ENCODE measurements around the gene LBX1. TPM values are rescaled to one million over a fixed set of nuclear protein-coding genes. Genes with fewer than 3 reads are reported as not detected.

Gene LBX1
- total RNA-seq, 2 donors from 2014 or later, result not detected

DNA sequence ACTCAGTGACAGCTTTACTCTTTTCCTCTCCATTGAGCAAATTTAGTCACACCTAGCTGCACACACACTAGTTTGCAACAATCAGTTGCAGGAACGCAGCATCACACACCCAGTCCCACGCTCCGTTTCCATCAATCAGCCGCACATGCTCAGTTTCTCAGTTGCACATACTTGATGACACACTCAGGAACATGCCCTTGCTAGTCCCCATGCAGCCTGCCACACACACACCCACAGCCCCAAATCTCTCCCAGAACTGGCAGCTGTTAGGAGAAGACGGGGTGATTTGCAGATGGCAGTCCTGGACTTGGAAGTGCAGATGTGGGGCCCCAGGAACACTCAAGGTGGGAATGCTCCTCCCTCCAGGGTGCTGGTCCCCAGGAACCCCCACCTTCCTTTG is 7.7 kb downstream of the LBX1 start:
- no peak for TF ChIP-seq CTCF (conservative IDR thresholded peaks at IDR 0.05)
- no peaks in the 10 kb centered on the region for H3K9me3 ChIP-seq (ENCODE audit: control insufficient read depth, low read length)
- no peak overlapping the region for H3K27ac Mint-ChIP-seq
- no peak overlapping the region for H3K9ac ChIP-seq (ENCODE audit: extremely low read depth, low read length, poor library complexity, severe bottlenecking)
- H3K4me1 ChIP-seq (ENCODE audit: control insufficient read depth, insufficient read depth, low read length), result peaks cover 10% of the 10 kb centered on the region
- no peak overlapping the region for H3K27ac ChIP-seq (ENCODE audit: low read depth, low read length)
- no peak overlapping the region for H3K4me3 Mint-ChIP-seq
- H3K36me3 Mint-ChIP-seq (ENCODE audit: low read depth), result no peaks in the 10 kb centered on the region
- peaks cover 97% of the 10 kb centered on the region for H3K27me3 Mint-ChIP-seq (ENCODE audit: insufficient read depth)
- DNase-seq, result no peak
- no peaks in the 10 kb centered on the region for H3K9me3 Mint-ChIP-seq
- WGBS, 2 experiments (ENCODE audit: insufficient coverage in 1 of 2, insufficient read length in 1 of 2), result 42 to 46% methylated on average over 4 to 5 of the region's 5 CpGs
- peaks cover 100% of the 10 kb centered on the region for H3K27me3 ChIP-seq (ENCODE audit: control insufficient read depth, insufficient read depth, low read length, poor library complexity, severe bottlenecking)
- no peaks in the 10 kb centered on the region for H3K36me3 ChIP-seq (ENCODE audit: control insufficient read depth, insufficient read depth, low read length)
- H3K4me1 Mint-ChIP-seq, result peaks cover 7% of the 10 kb centered on the region
- H3K4me3 ChIP-seq (ENCODE audit: low read length), result no peak overlapping the region

DNA sequence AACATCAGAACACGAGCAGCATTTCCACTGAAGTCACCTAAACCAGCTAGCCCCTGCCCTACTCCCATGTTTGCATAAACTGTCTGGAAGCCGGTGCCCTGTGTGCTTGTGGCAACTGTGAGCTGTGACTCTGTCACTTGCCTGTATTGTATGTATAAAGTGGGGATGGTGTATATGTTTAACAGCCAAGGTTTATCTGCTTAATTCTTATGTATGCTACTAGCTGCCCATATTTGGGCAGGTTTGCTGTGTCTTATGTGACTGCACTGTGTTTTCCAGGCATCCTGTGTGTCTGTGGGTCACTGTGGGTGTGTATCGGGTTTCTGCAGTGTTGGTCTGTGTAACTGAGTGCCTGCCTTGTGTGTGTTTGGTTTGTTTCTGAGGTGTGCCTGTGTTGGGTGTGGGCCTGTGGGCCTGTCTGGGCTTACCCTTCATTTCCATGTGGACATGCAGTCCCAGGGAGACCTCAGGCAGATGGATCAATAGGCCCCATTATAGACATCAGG is 9.3 kb downstream of the LBX1 start:
- Histone ChIP-seq H3K4me3 (ENCODE audit: low read length) (no peak overlapping the region), H3K4me1 (ENCODE audit: control insufficient read depth, insufficient read depth, low read length) (peaks cover 14% of the 10 kb centered on the region), H3K27ac (ENCODE audit: low read depth, low read length) (no peak overlapping the region), H3K36me3 (ENCODE audit: control insufficient read depth, insufficient read depth, low read length) (no peaks in the 10 kb centered on the region), H3K9me3 (ENCODE audit: control insufficient read depth, low read length) (no peaks in the 10 kb centered on the region), H3K9ac (ENCODE audit: extremely low read depth, low read length, poor library complexity, severe bottlenecking) (no peak overlapping the region), H3K27me3 (ENCODE audit: control insufficient read depth, insufficient read depth, low read length, poor library complexity, severe bottlenecking) (peaks cover 100% of the 10 kb centered on the region)
- Mint-ChIP-seq H3K9me3 (no peaks in the 10 kb centered on the region), H3K27ac (no peak overlapping the region), H3K4me3 (no peak overlapping the region), H3K27me3 (ENCODE audit: insufficient read depth) (peaks cover 97% of the 10 kb centered on the region), H3K36me3 (ENCODE audit: low read depth) (no peaks in the 10 kb centered on the region), H3K4me1 (peaks cover 6% of the 10 kb centered on the region)
- no peak for TF ChIP-seq CTCF (conservative IDR thresholded peaks at IDR 0.05)
- no peak for DNase-seq
- WGBS, 2 experiments (ENCODE audit: insufficient coverage in 1 of 2, insufficient read length in 1 of 2), result 43 to 60% methylated on average over 1 to 3 of the region's 3 CpGs

DNA sequence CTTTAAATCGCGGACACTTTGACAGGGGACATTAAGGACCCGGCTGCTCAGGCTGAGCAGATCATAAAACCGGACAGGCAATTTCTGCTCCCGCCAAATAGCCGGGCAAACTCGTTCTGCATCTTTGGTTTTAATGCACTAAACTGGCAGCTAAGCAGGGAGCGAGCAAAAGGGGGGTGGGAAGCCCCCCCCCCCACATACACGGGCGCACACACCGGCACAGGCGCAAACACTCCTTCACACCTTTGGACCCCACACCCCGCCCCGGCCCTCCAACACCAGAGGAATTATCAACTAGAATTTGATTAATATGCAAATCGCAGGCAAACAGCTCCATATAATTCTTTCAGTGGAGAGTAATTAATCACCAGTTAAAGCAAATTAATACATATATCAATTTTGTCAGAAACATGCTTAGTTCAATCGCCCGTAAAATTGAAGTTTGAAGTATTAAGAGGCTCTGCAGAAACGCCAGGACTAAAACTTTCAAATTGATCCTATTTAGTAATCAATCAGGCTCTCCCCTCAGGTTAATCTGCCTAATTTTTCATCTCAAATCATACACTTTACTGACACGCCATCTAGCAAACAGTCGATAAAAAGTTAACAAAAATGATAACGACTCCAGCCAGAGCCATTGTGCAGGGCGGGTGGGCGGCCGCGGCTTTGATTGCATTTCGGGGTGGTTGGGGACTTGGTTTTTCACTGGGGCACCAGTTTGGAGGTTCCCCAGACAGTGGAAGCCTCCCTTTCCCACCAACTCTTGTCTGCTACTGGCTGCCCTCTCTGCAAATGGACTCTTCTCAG is 9.9 kb downstream of the LBX1 start:
- H3K9me3 Mint-ChIP-seq, result no peaks in the 10 kb centered on the region

More for the DNA sequence above, 9.9 kb downstream of the LBX1 start:
- H3K36me3 Mint-ChIP-seq (ENCODE audit: low read depth), result no peaks in the 10 kb centered on the region
- no peak for TF ChIP-seq CTCF (conservative IDR thresholded peaks at IDR 0.05)
- Histone ChIP-seq H3K9me3 (ENCODE audit: control insufficient read depth, low read length) (no peaks in the 10 kb centered on the region), H3K27me3 (ENCODE audit: control insufficient read depth, insufficient read depth, low read length, poor library complexity, severe bottlenecking) (peaks cover 100% of the 10 kb centered on the region), H3K27ac (ENCODE audit: low read depth, low read length) (no peak overlapping the region), H3K36me3 (ENCODE audit: control insufficient read depth, insufficient read depth, low read length) (no peaks in the 10 kb centered on the region), H3K9ac (ENCODE audit: extremely low read depth, low read length, poor library complexity, severe bottlenecking) (no peak overlapping the region), H3K4me1 (ENCODE audit: control insufficient read depth, insufficient read depth, low read length) (peaks cover 14% of the 10 kb centered on the region), H3K4me3 (ENCODE audit: low read length) (no peak overlapping the region)
- no peak overlapping the region for H3K4me3 Mint-ChIP-seq
- H3K4me1 Mint-ChIP-seq, result peaks cover 6% of the 10 kb centered on the region
- no peak for DNase-seq
- H3K27me3 Mint-ChIP-seq (ENCODE audit: insufficient read depth), result peaks cover 99% of the 10 kb centered on the region
- H3K27ac Mint-ChIP-seq, result no peak overlapping the region
- 27 to 29% methylated on average over 14 to 20 of the region's 26 CpGs for WGBS, 2 experiments (ENCODE audit: insufficient coverage in 1 of 2, insufficient read length in 1 of 2)

Measured in endodermal cell (in vitro differentiated cells).